PC-9 (cell line): ENCODE data around the gene ACSM3. TPM values are rescaled to one million over a fixed set of nuclear protein-coding genes. Genes with fewer than 3 reads are reported as not detected.

ENCODE experiments used
- BruUV-seq: library from RNA; stranded (reverse); fragments of 400-500 nt; replicated peaks from 2 replicates; lab custom pipeline; 2021; lab: Mats Ljungman, UMichigan
- CTCF ChIA-PET: fragments of 300-600 bp; sonication (Branson Sonifier 250); formaldehyde crosslinking; loops from one replicate; lab custom pipeline; 2022; ENCODE audit warnings: antibody characterized with exemption; lab: Charles Lee
- POLR2A ChIA-PET: fragments of 300-600 bp; sonication (Branson Sonifier 250); formaldehyde crosslinking; loops from one replicate; lab custom pipeline; 2022; ENCODE audit warnings: antibody characterized with exemption; ENCODE audit not compliant: unreplicated experiment; lab: Charles Lee
- DNase-seq, 2 experiments: peaks; one replicate each; pipeline versions ENCODE4 v3.0.0 to v3.0.0-alpha.2; 2015 to 2022; ENCODE audit warnings: mixed read lengths in 1 of 2
- H2AFZ ChIP-seq: fragments of 200-600 bp; sonication (generic); 2 replicates; pipeline ENCODE4 v1.8.1; 2017; ENCODE audit warnings: antibody characterized with exemption
- H3F3A ChIP-seq: fragments of 200-600 bp; sonication (generic); 2 replicates; pipeline ENCODE4 v1.8.1; 2017; ENCODE audit warnings: antibody characterized with exemption, mild to moderate bottlenecking, low read depth; ENCODE audit not compliant: insufficient read depth
- H3K27ac ChIP-seq: fragments of 200-600 bp; sonication (generic); 2 replicates; pipeline ENCODE4 v1.6.1; 2016; ENCODE audit warnings: mixed run types
- H3K27me3 ChIP-seq: fragments of 200-600 bp; sonication (generic); 2 replicates; pipeline ENCODE4 v1.6.1; 2016; ENCODE audit warnings: low read depth, mixed run types; ENCODE audit not compliant: insufficient read depth
- H3K36me3 ChIP-seq: fragments of 200-600 bp; sonication (generic); 2 replicates; pipeline ENCODE4 v1.6.1; 2016; ENCODE audit warnings: low read depth, mixed run types
- H3K4me1 ChIP-seq: fragments of 200-600 bp; sonication (generic); replicated peaks from 2 replicates; pipeline ENCODE4 v1.6.1; 2016; ENCODE audit warnings: mixed run types; ENCODE audit not compliant: insufficient read depth
- H3K4me2 ChIP-seq: fragments of 200-600 bp; sonication (generic); 2 replicates; pipeline ENCODE4 v1.6.1; 2017; ENCODE audit warnings: mixed run types
- H3K4me3 ChIP-seq: fragments of 200-600 bp; sonication (generic); 2 replicates; pipeline ENCODE4 v1.6.1; 2016; ENCODE audit warnings: mixed run types
- H3K79me2 ChIP-seq: fragments of 200-600 bp; sonication (generic); 2 replicates; pipeline ENCODE4 v1.6.1; 2017; ENCODE audit warnings: low read depth, mixed run types
- H3K9me2 ChIP-seq: fragments of 200-600 bp; sonication (generic); 2 replicates; pipeline ENCODE4 v1.8.1; 2017; ENCODE audit warnings: mild to moderate bottlenecking; ENCODE audit not compliant: insufficient read depth
- H3K9me3 ChIP-seq: fragments of 200-600 bp; sonication (generic); 2 replicates; pipeline ENCODE4 v1.8.1; 2016; ENCODE audit warnings: low read depth; ENCODE audit not compliant: insufficient read depth
- H4K20me1 ChIP-seq: fragments of 200-600 bp; sonication (generic); 2 replicates; pipeline ENCODE4 v1.8.1; 2017; ENCODE audit not compliant: insufficient read depth
- CTCF ChIP-seq: fragments of 200-600 bp; sonication (generic); conservative IDR thresholded peaks from 2 replicates; pipeline ENCODE4 v1.6.1; 2017; ENCODE audit warnings: mixed run types, antibody characterized with exemption, mild to moderate bottlenecking, moderate library complexity
- EZH2 ChIP-seq: fragments of 200-600 bp; sonication (generic); IDR thresholded peaks from 2 replicates; pipeline ENCODE4 v1.8.0; 2017; ENCODE audit warnings: antibody characterized with exemption, low read depth
- intact Hi-C: fragments of 100-400 bp; cut with micrococcal nuclease; formaldehyde crosslinking; loops from one replicate; pipeline ENCODE4 v1.10.0; 2022; ENCODE audit not compliant: unreplicated experiment
- total RNA-seq: library from RNA; stranded (reverse); gene quantifications from 2 replicates; pipeline ENCODE4 v1.2.3, GENCODE V29; 2021

The ACSM3 gene
- total RNA-seq, 1 experiment from 2014 or later, result 2.4 TPM

- H3K27me3 ChIP-seq, result no peaks in the 10 kb centered on the region
- ChIA-PET CTCF (interaction anchor here (0.6 to 1.0 kb wide), 3 partner anchors 63 to 833 kb away, joined by 3 to 7 read pairs (median 4); no protein-coding TSS in a partner anchor), POLR2A (interaction anchor here (0.6 to 0.7 kb wide), 2 partner anchors 808 to 1950 kb away, joined by 5 to 7 read pairs; partner anchors contain the start of gene RPS15A)
- no peak for TF ChIP-seq EZH2
- TF ChIP-seq CTCF, result peak; percentile 57; the same call in 1 of the 2 replicates
- BruUV-seq, result no TSS peak
- DNase-seq, result peak in 1 of 2 experiments; percentile 1
- H3F3A ChIP-seq, result peaks cover 26% of the 10 kb centered on the region; the same call in 1 of the 2 replicates
- H3K27ac ChIP-seq, result no peak overlapping the region
- H2AFZ ChIP-seq, result no peak overlapping the region
- peaks cover 31% of the 10 kb centered on the region for H3K36me3 ChIP-seq
- H3K9me3 ChIP-seq, result no peaks in the 10 kb centered on the region; the same call in 1 of the 2 replicates
- peak overlapping the region; percentile 87 for H3K4me2 ChIP-seq
- H3K4me3 ChIP-seq, result peak overlapping the region; percentile 89
- intact Hi-C loops, result loop anchor here (2.0 kb wide), 1 partner anchor 561 kb away; no protein-coding TSS in a partner anchor
- H3K9me2 ChIP-seq, result no peaks in the 10 kb centered on the region
- H3K79me2 ChIP-seq, result peaks cover 35% of the 10 kb centered on the region
- H4K20me1 ChIP-seq, result peaks cover 41% of the 10 kb centered on the region
- peaks cover 17% of the 10 kb centered on the region; the same call in 1 of the 2 replicates for H3K4me1 ChIP-seq
These were observed 23.6 kb upstream of the ACSM3 start for GRCh38 chr16:20740007-20740883.

DNA sequence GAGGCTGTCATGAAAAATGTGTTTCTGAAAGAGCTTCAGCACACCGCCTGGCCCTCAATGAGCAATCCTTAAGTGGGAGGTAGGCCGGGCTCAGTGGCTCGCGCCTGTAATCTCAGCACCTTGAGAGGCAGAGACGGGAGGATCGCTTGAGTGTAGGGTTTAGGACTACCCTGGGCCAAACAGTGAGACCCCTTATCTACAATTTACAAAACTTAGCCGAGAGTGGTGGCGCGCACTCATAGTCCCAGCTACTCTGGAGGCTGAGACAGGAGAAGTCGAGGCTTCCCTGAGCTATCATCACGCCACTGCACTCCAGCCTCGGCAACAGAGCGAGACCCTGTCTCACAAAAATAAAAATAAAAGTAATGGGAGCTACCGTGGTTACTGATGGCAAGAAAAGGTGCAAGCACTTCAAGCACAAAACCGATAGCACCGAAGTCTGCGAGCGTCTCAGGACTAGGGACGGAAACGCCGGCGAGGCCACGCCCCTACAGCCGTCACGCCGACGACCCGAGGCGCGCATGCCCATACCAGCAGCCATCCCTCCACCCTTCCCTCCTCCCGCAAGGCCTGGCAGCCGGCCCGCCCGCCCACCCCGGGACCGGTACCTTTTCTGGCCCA is 22.8 kb upstream of the ACSM3 start:
- CTCF ChIA-PET, result interaction anchor here (0.6 to 1.0 kb wide), 3 partner anchors 64 to 834 kb away, joined by 3 to 7 read pairs (median 4); no protein-coding TSS in a partner anchor
- peak in 1 of 2 experiments; percentile 86 for DNase-seq

More for the DNA sequence above, 22.8 kb upstream of the ACSM3 start:
- H2AFZ ChIP-seq, result peak overlapping the region; percentile 100
- H3K9me3 ChIP-seq, result no peaks in the 10 kb centered on the region; the same call in 1 of the 2 replicates
- no peaks in the 10 kb centered on the region for H3K27me3 ChIP-seq
- TF ChIP-seq CTCF, result no peak
- TF ChIP-seq EZH2, result no peak
- H3K4me2 ChIP-seq, result peak overlapping the region; percentile 87
- H3F3A ChIP-seq, result peaks cover 20% of the 10 kb centered on the region; the same call in 1 of the 2 replicates
- peak overlapping the region; percentile 70 for H3K27ac ChIP-seq
- peaks cover 35% of the 10 kb centered on the region for H3K79me2 ChIP-seq
- intact Hi-C loops, result loop anchor here (1.0 to 2.0 kb wide), 3 partner anchors 65 to 560 kb away; partner anchors contain the start of genes ERI2 and REXO5
- BruUV-seq, result TSS peak; percentile 32
- H3K4me3 ChIP-seq, result peak overlapping the region; percentile 89
- H3K4me1 ChIP-seq, result peaks cover 17% of the 10 kb centered on the region; the same call in 1 of the 2 replicates
- H3K9me2 ChIP-seq, result no peaks in the 10 kb centered on the region
- H4K20me1 ChIP-seq, result peaks cover 41% of the 10 kb centered on the region
- H3K36me3 ChIP-seq, result peaks cover 24% of the 10 kb centered on the region
- POLR2A ChIA-PET, result interaction anchor here (0.7 kb wide), 1 partner anchor 1951 kb away, joined by 5 read pairs; the partner anchor contains the start of gene RPS15A
